Activated naive CD8-positive, alpha-beta T cell treated with anti-CD3 and anti-CD28 coated beads, Interleukin-2, amount 50 U/mL, for 16 hours (primary cell): ENCODE measurements around the gene TPR.

Experiments
- DNase-seq: peaks from one replicate; pipeline ENCODE4 v3.0.0-alpha.2; 2020; ENCODE audit warnings: low read depth, low spot score

TPR gene

DNA sequence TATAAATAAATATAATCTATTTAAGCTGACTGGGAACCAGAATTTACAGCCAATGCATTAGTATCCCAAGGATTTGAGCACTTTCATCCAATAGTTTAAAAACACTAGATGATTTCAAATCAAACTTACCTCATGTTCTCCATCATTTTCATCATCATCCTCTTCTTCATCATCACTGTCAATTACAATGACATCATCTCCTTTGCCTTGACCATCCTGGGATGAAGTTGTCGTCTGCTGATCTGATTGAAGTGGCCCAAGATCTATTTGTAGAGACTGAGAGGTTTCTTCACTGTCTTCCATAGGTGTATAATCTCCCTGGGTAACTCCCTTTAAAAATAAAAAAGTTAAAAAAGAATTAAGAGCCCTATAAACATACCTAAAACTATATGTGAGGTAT, 47.7 kb downstream of the TPR start:
- DNase-seq: no peak

DNA sequence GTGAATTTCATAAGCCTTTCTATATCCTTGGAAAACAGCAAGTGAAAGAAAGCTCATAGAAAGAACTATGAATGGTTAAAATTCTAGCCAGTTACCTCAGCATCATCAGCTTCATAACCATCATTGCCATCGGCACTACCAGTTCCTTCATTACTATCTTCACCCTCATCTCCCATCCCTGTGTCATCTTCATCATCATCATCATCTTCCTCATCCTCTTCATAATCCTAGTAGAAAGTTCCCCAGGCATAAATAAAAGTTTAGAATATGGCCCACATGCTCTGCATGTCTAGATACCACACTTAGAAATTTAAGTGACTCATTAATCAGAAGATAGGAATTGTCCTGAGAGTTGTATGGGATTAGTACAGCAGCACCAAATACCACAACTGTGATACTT, 49.0 kb downstream of the TPR start:
- DNase-seq: no peak

DNA sequence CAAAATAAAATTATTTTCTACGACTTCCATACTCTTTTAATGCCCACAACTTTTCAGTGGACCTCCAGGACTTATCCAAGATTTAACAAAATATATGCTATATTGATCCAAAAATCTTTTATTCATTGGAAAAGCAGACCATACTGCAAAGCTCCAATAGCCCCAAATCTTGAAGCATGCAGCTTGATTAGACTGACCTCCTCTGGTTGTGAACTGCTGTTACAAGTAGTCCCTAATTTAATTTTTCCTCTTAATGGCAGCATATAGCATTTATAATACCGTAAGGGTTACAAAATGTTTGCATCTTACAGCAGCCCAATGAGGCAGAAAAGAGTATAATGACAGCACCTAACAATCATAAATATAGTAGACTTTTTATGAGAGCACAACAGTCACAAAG, 49.8 kb downstream of the TPR start:
- DNase-seq: no peak

DNA sequence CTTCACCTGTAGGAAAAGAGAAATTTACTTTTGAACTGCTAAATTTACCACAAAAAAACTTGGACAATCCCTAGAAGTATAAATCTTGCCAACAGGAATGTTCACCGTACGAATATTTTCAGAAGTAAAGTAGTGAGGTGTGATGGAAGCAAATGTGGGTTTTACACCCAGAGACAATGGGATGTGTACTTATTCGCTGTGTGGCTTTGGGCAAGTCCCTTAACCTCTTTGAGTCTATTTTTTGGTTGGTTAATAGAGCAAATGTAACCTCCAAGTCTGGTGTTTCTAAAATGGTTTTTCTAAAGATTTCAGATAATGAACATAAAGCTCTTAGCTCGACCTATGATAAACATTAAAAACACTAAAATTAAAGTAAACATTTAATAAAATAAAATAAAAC, 51.2 kb downstream of the TPR start:
- no peak for DNase-seq

DNA sequence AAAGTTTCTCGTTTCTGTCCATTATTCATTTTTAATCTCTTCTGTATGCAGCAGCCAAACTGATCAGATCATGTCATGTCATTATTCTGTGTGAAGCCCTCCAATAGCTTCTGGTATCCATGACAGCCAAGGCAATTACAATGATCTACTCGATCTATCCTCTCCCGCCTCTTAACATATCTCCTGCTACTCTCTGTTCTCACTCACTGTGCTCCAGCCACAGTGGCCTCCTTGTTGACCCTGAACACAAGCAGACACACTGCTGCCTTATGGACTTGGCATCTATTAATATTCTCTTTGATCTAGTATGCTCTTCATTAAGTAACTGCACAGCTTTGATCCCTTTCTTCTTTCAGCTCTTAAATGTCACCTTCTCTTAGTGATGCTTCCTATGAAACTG, 59.5 kb downstream of the TPR start:
- no peak for DNase-seq

DNA sequence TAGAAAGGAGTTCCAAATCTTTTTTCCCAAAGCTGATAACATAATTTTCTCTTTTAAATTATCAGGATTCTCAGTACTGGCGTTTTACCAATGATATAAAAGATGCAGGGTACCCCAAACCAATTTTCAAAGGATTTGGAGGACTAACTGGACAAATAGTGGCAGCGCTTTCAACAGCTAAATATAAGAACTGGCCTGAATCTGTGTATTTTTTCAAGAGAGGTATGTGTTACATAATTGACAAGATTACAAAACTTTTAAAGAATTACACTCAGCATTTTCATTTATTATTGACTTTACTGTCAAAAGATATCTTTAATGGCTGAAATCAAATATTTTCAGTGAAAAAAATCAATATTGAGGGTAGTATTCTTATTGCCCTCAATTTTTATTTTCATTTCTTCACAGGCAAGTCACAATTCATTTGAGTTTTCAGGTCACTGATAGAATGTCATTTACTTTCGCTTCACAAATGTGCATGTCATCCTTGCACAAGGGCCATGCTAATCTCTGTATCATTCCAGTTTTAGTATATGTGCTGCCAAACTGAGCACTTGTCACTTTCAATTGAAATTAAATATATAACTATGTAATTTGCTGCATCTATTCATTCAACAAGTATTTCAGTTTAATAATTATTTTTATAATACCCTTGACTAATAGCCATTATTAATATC, 63.5 kb downstream of the TPR start:
- no peak for DNase-seq

DNA sequence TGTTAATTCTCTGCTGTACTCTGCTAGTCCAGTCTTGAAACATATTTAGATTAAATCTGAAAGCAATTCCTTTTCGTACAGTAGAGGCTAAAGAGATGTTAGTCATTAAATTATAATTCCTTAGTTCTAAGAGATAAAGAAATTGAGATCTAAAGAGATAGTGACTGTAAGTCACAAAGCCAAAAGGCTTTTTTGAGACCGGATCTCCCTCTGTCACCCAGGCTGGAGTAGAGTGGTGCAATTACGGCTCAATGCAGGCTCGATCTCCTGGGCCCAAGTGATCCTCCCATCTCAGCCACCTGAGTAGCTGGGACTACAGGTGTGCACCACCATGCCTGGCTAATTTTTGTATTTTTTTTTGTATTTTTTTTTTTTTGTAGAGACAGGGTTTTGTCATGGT, 64.7 kb downstream of the TPR start:
- no peak for DNase-seq

DNA sequence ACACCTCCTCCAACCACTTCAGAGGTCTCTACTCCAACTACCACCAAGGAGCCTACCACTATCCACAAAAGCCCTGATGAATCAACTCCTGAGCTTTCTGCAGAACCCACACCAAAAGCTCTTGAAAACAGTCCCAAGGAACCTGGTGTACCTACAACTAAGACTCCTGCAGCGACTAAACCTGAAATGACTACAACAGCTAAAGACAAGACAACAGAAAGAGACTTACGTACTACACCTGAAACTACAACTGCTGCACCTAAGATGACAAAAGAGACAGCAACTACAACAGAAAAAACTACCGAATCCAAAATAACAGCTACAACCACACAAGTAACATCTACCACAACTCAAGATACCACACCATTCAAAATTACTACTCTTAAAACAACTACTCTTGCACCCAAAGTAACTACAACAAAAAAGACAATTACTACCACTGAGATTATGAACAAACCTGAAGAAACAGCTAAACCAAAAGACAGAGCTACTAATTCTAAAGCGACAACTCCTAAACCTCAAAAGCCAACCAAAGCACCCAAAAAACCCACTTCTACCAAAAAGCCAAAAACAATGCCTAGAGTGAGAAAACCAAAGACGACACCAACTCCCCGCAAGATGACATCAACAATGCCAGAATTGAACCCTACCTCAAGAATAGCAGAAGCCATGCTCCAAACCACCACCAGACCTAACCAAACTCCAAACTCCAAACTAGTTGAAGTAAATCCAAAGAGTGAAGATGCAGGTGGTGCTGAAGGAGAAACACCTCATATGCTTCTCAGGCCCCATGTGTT, 66.6 kb downstream of the TPR start:
- DNase-seq: no peak

DNA sequence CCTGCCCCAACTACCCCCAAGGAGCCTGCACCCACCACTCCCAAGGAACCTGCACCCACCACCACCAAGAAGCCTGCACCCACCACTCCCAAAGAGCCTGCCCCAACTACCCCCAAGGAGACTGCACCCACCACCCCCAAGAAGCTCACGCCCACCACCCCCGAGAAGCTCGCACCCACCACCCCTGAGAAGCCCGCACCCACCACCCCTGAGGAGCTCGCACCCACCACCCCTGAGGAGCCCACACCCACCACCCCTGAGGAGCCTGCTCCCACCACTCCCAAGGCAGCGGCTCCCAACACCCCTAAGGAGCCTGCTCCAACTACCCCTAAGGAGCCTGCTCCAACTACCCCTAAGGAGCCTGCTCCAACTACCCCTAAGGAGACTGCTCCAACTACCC, 67.6 kb downstream of the TPR start:
- DNase-seq: no peak

DNA sequence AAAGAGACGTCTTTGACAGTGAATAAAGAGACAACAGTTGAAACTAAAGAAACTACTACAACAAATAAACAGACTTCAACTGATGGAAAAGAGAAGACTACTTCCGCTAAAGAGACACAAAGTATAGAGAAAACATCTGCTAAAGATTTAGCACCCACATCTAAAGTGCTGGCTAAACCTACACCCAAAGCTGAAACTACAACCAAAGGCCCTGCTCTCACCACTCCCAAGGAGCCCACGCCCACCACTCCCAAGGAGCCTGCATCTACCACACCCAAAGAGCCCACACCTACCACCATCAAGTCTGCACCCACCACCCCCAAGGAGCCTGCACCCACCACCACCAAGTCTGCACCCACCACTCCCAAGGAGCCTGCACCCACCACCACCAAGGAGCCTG, 68.5 kb downstream of the TPR start:
- DNase-seq: no peak

DNA sequence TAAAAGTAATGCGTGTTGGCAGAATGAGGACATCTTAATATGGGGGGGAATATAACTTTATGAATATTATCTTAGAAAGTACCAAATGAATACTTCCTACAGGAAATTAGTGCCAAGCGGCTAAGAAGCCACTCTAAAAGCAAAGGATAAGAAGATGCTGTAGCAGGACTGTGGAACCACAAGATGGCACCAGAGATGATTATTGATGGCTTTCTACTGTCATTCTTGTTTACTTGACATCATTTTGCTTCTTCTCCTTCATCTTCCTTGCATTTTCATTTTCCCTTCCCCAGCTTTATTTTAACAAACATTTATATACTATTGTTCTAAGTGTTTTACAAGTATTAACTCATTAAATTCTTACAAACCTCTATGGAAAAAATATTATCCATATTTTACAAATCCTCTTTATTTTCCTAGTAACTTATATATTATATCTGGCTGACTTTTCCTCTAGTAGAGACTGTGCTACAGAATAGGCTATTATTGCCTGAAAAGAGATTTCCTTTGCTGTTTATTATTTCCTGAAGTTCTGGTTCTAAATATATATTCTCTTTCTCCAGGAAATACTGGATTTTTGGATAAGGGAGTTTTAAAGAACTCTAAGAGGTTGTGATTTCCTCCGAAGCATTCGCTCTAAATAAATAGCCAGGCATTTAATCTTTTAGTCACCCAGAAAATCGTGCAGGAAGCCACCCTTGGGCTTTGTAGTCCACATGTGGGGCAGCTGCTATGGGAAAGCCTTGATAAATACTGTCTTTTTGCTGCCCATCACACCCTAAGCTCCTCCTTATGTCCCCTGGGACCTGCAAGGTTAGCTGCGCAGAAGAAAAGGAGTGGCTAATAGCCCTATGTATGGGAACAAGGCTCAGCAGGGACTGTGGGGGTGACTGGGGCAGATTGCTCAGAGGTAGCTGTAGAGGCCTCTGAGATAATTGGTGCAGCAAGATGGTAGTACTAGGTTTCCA, 69.8 kb downstream of the TPR start:
- DNase-seq: no peak

DNA sequence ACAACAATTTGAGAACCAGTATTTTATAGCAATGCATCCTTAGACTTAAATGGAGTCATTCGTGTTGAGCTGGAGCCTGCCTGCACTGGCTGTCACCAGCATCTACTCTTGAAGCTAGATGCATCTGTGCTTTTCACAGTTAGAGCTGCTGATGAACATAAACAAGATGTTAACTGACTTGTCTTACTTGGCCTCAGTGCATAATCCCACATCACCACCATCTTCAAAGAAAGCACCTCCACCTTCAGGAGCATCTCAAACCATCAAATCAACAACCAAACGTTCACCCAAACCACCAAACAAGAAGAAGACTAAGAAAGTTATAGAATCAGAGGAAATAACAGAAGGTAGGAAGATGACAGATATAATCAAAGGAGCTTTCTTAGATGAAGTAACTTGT, 71.1 kb downstream of the TPR start:
- no peak for DNase-seq

DNA sequence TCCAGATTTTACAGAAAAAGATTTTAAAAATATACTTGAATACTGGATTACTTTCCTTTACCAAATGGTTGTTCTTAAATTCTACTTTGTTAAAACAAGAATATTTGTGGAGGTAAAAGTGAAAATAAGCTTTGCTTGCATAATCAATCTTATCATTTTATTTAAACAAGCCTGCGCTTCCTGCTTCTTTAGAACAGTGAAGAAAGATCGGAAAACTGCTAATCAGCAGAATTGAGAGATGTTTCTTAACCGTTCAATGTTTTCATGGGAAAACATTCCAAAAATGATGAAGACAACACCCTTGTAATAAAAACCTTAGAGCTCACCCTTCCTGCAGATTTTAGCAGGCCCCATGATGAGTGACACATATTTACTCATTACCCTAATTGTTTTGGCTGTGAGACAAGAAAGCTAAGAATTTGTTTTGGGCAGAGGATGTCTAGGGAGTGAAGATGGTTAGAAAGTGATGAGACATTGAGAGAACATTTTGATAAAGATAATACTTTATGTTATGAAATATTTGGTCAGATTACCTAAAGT, 72.6 kb downstream of the TPR start:
- DNase-seq: no peak

DNA sequence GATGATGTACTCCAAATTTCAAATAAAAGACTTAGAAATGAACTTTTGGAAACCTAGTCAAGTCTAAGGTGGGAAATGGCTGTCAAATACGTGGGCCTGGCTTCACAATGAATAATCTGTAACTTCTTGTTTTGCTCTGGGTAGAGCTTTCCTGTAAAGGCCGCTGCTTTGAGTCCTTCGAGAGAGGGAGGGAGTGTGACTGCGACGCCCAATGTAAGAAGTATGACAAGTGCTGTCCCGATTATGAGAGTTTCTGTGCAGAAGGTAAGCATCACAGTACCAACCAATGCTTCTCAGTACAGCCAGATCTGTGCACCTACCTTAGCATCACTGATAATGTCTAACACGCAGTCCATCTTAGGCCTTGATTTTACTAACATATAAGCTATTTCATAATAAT, 73.6 kb downstream of the TPR start:
- DNase-seq: no peak

DNA sequence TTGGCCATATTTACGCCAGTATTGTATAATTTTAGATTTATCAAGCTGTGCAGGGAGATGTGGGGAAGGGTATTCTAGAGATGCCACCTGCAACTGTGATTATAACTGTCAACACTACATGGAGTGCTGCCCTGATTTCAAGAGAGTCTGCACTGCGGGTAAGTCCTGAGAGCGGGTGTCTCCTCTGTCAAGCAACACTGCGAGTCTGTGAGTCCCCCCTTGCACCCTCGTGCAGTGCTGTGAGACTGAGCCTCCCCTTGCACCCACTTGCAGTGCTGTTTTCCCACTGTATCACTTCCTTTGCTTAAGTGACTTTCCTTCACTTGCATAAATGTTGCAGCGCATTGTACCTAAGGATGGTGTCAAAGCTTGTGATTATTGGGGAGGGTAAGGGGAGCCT, 75.0 kb downstream of the TPR start:
- DNase-seq: no peak

DNA sequence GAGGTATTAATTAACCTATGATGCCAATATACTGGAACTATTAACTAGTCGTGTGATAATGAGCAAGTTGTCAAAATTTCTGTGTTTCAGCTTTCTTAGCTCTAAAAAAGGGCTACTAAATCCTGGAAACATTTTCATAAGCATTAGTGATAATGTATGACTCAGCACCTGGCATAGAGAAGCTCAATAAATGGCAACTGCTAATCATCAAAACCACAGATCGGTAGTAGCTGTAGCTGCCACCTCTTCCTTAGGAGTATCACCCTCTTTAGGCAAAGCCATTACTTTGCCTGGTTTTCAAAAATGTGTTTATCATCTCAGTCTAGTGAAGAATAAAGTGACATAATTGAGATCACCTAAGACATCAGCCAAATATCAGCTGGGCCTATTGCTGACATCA, 75.5 kb downstream of the TPR start:
- DNase-seq: no peak

DNA sequence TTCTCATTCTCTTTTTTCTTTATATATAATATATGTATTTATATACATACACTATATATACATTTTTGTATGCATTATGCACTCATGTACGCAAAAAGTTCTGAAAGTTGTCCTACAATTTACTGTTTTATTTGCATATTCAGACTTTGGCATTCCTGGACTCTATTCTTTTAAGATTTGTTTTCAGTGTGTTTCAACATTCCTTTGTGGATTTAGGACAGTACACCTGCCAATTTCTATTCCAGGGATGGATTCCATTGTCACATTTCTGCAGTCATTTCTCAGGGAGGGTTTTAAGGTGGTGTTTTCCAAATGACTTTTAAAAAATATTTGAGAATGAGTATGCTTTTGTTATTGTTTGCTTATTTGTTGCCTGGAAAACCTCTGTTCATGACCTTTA, 76.2 kb downstream of the TPR start:
- DNase-seq: no peak

DNA sequence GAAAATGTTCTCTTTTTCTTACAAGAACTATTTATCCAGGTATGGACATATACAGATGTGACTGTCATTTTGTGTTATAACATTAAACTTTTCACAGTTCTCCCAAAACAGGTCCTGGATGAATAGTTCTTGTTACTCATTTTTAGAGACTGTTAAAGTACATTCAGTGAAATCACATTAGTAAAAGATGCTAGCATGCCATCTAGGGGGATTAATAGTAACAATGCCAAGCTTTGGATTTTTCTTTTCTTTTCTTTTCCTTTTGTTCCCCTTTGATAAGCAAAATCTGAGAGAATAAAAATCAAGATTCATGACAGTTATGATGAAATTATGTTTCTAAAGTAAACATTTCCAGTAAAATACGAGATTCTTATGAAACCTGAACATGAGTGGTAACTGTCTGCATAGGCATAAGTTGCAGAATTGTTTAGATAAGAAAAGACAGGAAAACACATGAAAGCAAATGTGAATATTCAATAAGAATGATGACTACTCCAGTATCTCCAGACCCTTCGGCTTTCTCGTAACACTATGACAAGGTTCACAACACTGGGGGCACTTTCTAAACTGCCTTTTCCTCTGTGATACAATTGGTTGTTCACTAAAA, 77.5 kb downstream of the TPR start:
- no peak for DNase-seq

DNA sequence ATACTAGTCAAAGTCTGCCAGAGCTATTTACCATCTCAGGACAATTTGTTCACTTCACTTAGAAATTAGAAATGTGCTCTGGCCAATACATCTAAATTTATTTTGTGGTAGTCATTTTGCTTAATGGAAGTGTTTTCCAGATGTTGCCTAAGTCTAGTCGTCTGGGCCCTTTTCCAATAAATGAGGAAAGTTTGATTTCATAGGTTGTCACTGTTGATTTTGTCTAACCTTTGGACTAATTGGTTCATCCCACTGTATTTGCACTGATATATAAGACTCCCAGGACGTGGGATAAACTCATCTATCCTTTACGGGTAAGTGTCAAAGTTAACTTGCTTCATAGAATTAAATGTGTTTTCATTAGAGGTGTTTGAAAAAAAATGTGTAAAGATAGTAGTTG, 79.1 kb downstream of the TPR start, which contains the start of gene PRG4:
PRG4 (plus strand) TSS at position 300 of the 400 bp plus-strand sequence.
- no peak for DNase-seq

DNA sequence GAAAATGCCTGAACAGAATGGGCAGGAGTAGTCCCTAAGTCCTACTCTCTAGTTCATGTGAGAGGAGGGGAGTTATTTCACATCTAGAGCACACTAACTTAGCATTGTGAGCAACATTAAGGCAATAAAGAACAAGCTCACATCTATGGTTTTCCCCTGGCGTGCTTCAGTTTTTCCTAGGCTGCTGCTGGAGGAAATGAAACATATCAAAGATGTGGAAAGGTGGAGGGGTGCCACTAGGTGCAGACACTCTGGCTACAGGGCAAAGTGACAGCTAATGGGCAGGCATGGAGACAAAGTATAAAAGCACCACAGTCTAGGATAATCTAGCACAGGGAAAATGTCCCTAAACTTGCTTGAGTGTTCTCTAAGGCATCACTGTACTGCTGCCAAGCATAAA, 82.2 kb downstream of the TPR start:
- no peak for DNase-seq

DNA sequence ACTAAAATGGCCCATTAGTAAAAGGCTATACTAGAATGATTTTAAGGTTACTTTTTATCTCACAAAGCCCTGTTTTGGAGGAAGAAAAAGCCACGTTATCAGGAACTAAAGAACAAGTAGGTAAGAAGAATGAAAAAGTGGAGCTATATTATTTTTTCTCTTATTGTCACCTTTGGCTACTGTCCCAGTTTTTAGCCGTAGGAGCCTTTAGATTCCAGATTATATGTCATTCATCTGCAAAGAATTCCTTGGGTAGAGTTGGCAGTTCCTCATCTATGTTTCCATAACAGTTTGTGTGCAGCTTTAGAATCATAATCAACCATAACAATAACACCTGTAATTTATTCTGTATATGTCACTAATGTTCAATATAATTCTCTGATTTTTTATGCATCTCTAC, 83.8 kb downstream of the TPR start:
- DNase-seq: no peak
